RWPE1 (cell line): ENCODE data around the gene HIBADH.

ENCODE experiments used
- CTCF ChIA-PET: fragments of 350-600 bp; sonication (Branson Sonifier 250); formaldehyde crosslinking; extraction: SDS; loops from one replicate; lab custom pipeline; 2021; lab: Yijun Ruan, JAX
- POLR2A ChIA-PET: fragments of 400-600 bp; formaldehyde crosslinking; extraction: SDS; loops from one replicate; lab custom pipeline; 2020; ENCODE audit warnings: antibody characterized with exemption; ENCODE audit not compliant: low non-redundant PET; lab: Yijun Ruan, JAX
- DNase-seq: peaks from one replicate; pipeline ENCODE4 v3.0.0; 2012; ENCODE audit warnings: low spot score
- H3K27ac ChIP-seq: fragments of 450-650 bp; 2 replicates; pipeline ENCODE4 v1.5.1; 2017
- TF ChIP-seq, protein P1 (sequence below): fragments of 450-650 bp; conservative IDR thresholded peaks from 2 replicates; pipeline ENCODE4 v1.5.1; 2017; ENCODE audit warnings: low read depth, mild to moderate bottlenecking

HIBADH gene

DNA sequence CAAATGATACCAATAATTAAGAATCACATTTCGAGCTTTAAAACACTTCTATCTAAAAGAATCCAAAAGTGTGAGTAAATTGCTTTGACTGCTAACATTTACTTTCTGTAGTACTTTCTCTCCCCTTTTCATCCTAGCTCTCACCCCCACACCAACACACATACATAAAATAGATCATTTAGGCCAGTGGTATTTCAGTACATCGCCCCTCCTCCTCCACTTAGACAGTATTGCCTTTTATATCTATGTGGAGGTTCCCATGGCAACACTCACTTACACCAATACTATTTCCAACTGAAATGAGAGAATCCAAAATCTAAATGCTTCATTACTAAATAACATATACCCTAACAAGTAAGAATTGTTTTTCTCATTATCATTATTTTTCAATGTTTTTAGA lies 58.9 kb downstream of the HIBADH start:
- TF ChIP-seq, protein P1, sequence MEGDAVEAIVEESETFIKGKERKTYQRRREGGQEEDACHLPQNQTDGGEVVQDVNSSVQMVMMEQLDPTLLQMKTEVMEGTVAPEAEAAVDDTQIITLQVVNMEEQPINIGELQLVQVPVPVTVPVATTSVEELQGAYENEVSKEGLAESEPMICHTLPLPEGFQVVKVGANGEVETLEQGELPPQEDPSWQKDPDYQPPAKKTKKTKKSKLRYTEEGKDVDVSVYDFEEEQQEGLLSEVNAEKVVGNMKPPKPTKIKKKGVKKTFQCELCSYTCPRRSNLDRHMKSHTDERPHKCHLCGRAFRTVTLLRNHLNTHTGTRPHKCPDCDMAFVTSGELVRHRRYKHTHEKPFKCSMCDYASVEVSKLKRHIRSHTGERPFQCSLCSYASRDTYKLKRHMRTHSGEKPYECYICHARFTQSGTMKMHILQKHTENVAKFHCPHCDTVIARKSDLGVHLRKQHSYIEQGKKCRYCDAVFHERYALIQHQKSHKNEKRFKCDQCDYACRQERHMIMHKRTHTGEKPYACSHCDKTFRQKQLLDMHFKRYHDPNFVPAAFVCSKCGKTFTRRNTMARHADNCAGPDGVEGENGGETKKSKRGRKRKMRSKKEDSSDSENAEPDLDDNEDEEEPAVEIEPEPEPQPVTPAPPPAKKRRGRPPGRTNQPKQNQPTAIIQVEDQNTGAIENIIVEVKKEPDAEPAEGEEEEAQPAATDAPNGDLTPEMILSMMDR, result no peak
- no peak for DNase-seq
- no peak overlapping the region for H3K27ac ChIP-seq
- POLR2A ChIA-PET, result no interaction called here
- CTCF ChIA-PET, result interaction anchor here (0.6 kb wide), 1 partner anchor 354 kb away, joined by 3 read pairs; no protein-coding TSS in a partner anchor

DNA sequence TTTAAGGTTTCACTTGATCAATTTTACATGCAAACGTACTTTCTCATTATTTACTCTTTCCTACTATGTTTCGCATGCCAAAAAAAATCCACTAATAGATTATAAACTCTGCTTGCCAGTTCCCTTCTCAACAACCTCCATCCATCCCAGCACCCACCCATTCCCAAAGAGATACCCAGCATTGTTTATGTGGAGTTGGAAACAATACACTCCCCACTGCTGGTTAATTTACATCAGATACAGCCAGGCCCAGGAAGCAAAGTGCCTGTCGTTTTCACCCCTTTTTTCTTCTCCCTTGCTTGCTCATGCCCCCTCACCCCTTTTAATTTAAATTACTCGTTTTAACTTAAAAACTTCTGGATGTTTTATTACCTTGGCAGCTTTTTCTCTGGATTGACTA lies 59.9 kb downstream of the HIBADH start:
- no peak overlapping the region for H3K27ac ChIP-seq
- CTCF ChIA-PET, result no interaction called here
- TF ChIP-seq, protein P1, result no peak
- POLR2A ChIA-PET, result no interaction called here
- DNase-seq, result no peak

DNA sequence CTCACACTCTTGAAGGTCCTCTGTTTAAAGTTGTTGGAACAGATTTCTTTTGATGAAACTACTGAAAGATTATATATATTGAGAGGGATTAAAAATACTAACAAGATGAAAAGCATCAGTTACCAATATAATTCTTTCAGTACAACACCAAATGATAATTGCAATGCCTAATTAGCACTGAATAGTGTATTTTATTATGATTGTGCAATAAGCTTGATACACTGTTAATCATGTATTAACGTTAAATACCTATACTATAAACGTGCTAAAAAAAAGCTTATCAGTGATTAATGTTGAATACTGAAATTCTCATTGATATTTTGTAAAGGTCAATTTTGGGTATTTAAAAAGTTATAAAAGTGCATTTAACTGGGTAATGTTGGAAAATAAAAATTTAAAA lies 61.5 kb downstream of the HIBADH start:
- CTCF ChIA-PET, result no interaction called here
- no peak for DNase-seq
- no peak overlapping the region for H3K27ac ChIP-seq
- TF ChIP-seq, protein P1, result no peak
- POLR2A ChIA-PET, result no interaction called here

DNA sequence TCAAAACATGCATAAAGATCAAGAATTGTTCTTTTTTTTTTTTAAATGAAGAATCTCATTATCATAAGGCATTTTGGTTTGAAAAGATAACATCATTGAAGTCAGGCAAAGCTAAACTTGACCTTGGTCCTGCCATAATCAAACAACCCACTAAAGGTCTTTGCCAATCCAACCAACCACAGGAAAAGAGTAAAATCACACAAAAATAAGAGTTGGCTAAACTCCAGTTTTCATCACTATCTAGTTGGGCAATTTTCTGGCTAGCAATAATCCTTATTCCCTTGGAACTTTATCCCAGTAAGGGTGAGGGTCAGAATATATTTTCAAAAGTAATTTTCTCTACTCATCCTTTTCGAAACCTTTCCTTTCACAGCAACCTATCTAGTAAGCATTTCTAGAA lies 62.4 kb downstream of the HIBADH start:
- CTCF ChIA-PET, result no interaction called here
- POLR2A ChIA-PET, result no interaction called here
- TF ChIP-seq, protein P1, result no peak
- no peak overlapping the region for H3K27ac ChIP-seq
- DNase-seq, result no peak

DNA sequence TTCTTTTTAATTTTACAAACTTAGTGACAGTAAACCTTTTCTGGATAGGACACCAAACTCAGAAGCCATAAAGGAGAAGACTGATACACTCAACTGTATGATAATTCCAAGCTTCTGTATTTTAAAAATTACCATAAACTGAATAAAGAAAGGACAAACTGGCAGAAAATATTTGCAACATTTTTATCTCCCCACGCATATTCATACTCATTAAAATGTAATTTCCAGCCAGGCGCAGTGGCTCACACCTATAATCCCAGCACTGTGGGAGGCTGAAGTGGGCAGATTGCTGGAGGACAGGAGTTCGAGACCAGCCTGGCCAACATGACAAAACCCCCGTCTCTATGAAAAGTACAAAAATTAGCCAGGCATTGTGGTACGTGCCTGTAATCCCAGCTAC lies 67.7 kb downstream of the HIBADH start:
- POLR2A ChIA-PET, result no interaction called here
- TF ChIP-seq, protein P1, result no peak
- H3K27ac ChIP-seq, result no peak overlapping the region
- CTCF ChIA-PET, result interaction anchor here (1.8 kb wide), 1 partner anchor 11 kb away, joined by 7 read pairs; no protein-coding TSS in a partner anchor
- DNase-seq, result no peak

- CTCF ChIA-PET, result interaction anchor here (0.6 kb wide), 2 partner anchors 57 to 1491 kb away, joined by 3 to 5 read pairs; no protein-coding TSS in a partner anchor
- TF ChIP-seq, protein P1, result no peak
- DNase-seq, result no peak
- POLR2A ChIA-PET, result no interaction called here
- no peak overlapping the region for H3K27ac ChIP-seq
These were observed 69.5 kb downstream of the HIBADH start for GRCh38 chr7:27593226-27593625.
